Globus pallidus (tissue), 1 donor: Measurements from ENCODE around the gene NRXN3.

Experiments
- DNase-seq: peaks from one replicate; pipeline ENCODE4 v3.0.0-alpha.2; 2015; ENCODE audit warnings: low spot score

The NRXN3 gene

GRCh38 chr14:79543348-79543747, 1373.2 kb downstream of the NRXN3 start:
- DNase-seq: no peak

- no peak for DNase-seq
Observed at GRCh38 chr14:79543967-79544697, 1374.0 kb downstream of the NRXN3 start.

GRCh38 chr14:79544698-79545070, 1374.5 kb downstream of the NRXN3 start:
- no peak for DNase-seq

GRCh38 chr14:79548836-79549235, 1378.7 kb downstream of the NRXN3 start:
- DNase-seq: no peak

DNA sequence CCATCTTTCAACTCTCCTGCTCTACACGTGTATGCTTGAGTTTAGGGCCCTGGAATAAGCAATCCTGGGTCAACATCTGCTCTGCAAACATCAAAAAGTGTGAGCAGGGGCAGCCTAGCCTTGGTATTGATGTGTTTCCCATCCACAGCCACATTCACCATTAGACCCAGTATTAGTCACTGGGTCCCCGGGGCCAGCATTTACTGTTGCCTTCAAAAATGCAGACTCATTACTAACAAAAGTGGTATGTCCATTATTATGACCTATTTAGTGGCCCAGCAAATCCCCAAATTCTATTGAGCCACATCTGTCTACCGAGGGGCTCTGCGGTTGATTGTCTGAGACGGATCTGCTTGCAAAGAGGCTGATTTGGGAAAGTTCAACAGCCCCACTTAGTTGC, 1379.3 kb downstream of the NRXN3 start:
- no peak for DNase-seq

- no peak for DNase-seq
Observed at GRCh38 chr14:79551523-79551922, 1381.3 kb downstream of the NRXN3 start.

DNA sequence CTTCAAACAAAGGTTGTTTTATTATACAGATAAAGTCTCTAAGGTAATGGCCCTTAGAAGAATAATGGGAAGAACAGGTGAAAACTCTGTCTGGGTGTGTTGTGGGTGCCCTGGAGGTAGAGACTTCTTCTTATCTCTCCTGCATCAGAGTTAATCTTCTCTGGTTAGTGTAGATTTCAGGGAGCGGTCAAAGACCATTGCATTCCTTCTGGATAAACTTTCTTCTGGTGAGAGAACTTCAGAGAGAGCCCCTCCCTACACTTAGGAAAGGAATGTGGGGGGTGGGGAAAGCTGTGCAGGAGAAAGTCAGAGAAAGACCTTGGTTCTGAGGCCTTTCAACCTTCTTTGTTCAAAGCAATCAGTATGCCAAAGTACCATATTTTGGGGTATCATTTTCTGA, 1382.6 kb downstream of the NRXN3 start:
- no peak for DNase-seq

DNA sequence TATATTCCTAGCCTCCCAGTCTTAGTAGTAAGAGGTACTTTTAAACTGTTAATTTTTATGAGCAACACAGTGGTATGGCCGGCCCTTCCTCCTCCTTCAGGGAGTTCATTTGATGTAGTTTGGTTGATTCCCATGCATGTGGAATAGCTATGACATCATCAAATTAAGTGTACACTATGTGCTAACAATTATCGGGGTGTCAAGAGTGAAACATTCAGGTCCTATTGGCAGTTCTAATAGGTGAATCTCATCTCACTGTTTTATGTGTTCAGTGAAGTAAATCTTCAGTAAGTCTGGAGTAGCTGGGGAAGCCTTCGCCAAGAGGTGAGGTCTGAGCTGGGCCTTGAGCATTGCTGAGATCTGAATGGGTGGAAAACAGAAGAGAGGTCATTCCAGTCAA, 1384.6 kb downstream of the NRXN3 start:
- DNase-seq: no peak

- DNase-seq: no peak
Observed at GRCh38 chr14:79555429-79555828, 1385.3 kb downstream of the NRXN3 start.

DNA sequence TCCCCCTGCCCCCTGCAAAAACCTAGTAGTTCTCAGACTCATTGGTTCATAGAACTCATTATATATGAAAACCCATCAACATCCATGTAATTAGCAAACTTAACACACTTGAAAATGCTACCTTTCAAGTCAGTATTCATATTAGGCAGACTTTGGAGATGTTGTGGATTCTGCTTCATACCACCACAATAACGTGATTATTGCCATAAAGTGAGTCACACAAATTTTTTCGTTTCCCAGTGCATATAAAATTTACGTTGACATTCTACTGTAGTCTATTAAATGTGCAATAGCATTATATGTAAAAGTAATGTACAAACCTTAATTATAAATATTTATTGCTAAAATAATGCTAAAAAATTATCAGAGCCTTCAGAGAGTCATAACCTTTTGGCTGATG, 1387.1 kb downstream of the NRXN3 start:
- no peak for DNase-seq

- DNase-seq: no peak
Observed at GRCh38 chr14:79562185-79562584, 1392.0 kb downstream of the NRXN3 start.

GRCh38 chr14:79564371-79564770, 1394.2 kb downstream of the NRXN3 start:
- DNase-seq: no peak

GRCh38 chr14:79567306-79567705, 1397.1 kb downstream of the NRXN3 start:
- DNase-seq: no peak

DNA sequence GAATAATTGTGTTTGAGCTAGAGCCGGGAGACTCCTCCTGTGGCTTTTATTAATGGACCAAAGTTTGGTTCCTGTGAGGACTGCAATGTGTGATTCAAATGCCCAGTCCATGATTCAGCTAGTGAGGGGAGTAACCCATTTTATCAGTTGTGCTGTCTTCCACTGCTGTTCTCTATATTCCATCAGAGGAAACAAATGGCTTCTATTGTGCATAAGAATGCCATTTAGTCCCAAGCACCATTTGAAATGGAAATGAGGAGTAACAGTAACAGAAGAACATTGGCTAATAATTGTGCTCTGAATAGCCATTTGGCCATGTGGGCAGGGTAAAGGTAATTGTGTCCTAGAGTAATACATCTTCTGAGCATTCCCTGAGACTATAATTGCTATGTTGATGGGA, 1398.4 kb downstream of the NRXN3 start:
- peak; percentile 68 for DNase-seq

DNA sequence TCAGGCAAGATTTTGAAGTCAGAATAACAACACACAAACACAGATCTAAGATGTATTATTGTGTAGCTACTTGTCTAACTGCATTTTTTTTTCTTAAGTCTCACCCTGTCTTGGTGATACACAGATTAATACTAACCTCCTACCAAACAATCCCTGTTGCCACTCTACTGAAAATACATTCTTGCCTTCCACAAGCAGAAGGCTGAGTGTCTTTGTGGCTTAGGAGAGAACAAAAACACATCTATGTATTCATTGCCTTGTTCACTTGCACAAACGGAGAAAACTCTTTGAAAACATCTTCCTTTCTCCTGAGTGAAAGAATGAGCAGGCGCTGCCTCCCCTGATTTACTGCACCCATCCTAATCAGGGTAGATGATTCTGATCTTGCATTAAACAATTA, 1398.9 kb downstream of the NRXN3 start:
- peak; percentile 29 for DNase-seq

DNA sequence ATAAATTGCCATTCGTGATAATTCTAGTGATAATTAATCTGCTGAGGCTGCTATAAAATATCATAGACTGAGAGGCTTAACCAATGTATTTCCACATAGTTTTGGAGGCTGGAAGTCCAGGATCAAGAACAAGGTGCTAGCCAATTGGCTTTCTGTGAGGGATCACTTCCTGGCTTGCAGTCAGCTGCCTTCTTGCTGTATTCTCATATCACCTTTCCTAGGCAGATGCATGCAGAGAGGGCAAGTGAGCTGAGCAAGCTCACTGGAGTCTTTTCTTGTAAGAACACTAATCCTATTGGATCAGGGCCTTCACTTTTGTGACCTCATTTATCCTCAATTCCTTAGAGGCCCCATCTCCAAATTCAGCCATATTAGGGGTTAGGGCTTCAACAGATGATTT, 1400.5 kb downstream of the NRXN3 start:
- DNase-seq: no peak

DNA sequence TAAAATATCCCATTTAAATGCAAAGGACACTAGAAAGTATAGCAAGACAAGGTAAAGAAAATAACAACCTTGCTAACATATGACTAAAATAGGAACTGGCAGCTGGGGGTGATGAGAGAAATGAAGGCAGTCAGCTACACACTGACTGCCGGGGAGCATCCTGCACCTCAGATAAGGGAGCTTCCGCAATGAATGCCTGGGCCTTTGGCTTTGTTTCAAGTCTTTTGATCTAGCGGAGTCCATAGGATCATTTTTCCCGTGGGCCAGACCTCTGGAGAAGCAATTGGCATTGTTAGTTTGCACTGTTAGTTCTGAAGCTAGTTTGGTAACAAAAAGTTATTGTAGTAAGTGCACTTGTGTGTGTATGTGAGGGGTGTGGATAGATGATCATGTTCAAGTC, 1401.2 kb downstream of the NRXN3 start:
- DNase-seq: no peak

DNA sequence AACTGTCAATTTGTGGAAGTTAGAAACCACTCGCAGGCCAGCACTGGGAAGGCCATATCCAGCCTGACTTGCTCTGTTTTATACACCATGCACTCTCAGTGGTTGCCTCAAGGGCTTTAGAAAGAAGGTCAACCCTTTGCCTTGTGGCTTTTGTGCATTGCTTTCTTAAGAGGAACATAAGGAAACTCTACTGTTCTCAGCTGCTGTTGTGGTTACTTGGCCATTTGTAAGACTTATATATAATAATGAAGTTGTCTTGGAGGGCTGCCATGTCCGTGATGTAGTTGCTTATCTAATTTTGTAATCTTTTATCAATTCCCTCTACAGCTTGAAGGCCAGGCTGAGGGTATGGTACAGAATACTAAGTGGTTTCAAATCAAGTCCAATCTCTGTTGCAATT, 1403.3 kb downstream of the NRXN3 start:
- DNase-seq: no peak

GRCh38 chr14:79575032-79575431, 1404.9 kb downstream of the NRXN3 start:
- DNase-seq: no peak

- DNase-seq: no peak
Observed at GRCh38 chr14:79576424-79576823, 1406.3 kb downstream of the NRXN3 start.

DNA sequence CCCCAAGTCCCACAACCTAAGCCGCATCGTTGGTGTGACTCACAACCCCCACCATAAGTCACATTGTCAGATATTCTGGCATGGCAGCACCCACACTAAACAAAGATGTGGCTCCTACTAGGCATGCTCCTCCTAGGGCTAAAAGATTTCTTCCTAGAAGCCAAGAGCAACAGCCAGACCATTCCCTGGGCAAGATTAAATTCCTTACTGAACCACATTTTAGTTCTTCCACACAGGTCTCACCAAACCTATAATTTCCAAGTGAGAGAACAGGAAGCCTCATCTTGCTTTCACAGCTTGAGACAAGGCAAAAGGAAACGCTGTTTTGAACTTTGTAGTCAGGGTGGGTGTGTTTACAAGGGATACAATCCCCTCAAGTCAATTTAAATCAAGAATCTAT, 1408.3 kb downstream of the NRXN3 start:
- no peak for DNase-seq

DNA sequence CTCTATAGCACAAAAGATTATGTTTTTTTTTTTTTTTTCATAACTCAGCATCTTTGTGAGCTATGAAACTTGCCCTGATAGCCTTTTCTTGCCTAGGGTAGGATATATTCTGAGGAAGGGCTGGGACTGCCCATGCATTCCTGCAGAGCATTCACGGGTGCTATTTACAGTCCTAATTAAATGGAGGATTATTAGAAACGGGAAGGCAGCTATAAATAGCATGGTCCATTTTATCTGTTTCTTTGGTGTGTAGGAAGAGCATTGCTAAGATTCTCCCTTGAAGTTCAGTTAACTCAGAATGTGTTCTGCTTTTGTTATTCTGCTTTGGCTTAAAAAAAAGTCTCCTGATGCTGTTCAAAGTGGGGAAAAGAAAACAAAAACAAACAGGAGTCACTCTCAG, 1410.2 kb downstream of the NRXN3 start:
- no peak for DNase-seq

DNA sequence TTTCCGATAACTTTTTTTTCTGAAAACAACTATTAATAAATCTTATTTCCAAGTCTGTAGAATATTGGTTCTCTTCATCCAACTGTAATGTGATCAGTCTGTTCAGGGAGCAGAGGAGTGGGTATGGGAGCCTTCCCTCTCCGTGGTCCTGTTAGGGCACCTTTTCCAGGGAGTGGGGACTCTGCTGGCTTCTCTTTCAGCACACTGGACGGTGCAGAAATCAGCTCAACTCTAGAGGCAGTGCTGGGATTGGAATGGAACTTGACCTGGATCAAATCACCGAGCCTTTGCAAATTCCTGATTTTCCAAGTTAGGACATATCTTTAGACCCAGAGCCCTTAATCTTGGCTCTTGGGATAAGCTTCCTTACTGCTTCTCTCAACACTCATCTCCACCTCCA, 1410.7 kb downstream of the NRXN3 start:
- no peak for DNase-seq

DNA sequence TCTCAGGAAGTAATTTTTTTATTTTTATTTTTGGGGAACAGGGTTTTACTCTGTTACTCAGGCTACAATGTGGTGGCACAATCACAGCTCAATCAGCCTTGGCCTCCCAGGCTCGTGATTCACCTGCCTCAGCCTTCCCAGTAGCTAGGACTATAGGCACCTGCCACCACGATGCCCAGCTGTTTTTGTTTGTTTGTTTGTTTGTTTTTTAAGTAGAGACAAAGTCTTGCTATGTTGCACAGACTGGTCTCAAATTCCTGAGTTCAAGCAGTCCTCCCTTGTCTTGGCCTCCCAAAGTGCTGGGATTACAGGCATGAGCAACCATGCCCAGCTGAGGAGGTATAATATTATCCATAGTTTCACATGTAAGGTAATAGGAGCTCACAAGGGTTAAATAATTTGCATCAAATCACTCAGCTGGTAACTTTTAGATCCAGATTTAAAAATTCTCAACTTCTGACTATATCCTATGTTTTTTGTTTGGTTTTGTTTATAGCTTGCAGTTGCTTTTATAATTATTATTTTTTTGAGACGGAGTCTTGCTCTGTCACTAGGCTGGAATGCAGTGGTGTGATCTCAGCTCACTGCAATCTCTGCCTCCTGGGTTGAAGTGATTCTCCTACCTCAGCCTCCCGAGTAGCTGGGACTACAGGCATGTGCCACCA, 1411.9 kb downstream of the NRXN3 start:
- DNase-seq: no peak
